Measurements from ENCODE around the gene CEPT1.

DNA sequence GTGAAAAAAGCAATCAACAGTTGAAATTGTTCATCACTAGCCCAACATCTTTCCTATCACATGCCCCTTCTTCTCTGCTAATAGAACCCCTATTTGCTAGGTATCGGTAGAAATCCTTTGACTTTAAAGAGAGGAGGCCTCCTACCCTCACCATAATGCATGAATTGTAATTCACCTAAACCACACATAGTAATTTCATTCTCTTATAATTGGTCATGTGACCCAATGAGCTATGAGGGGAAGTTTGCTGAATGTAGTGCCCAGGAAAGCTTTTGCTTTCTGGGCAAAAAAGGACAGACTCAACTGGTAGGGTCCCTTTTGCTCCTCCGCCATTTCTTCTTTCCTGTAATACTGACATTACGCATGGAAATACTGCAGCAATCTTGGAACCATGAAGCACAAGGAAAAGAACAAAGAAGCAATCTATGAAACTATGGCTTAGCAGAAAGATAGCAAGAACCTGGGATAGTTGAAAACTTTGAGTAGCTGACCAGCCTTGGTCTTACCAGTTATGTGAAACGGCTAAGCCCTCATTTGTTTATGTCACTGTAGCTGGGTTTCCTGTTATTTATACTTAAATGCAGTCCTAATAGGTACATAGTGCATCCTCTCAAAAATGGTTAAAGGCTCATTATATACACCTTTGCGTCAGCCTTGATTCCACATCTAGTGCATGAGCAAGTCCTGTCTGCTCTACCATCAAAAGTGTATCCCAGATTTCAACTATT is 77.3 kb downstream of the CEPT1 start:
- TF ChIP-seq TAF1 (IDR thresholded peaks at IDR 0.05; ENCODE audit: borderline replicate concordance, low read depth, low read length) (no peak), POLR2A (IDR thresholded peaks at IDR 0.05; ENCODE audit: low read depth, low read length) (no peak)

Data from GM12892 (cell line).